Islet of Langerhans (tissue), 1 donor: Measurements from ENCODE around the gene PIK3CB.
"Not testable (repeated sequence)": the region's sequence is repeated elsewhere in the genome, so short reads cannot be mapped to it uniquely, and the experiment has no call there.

Experiments
- FAIRE-seq: peaks from one replicate; lab custom pipeline; 2011; peaks lifted over from hg19 to GRCh38; lab: Jason Lieb, UNC

PIK3CB gene

DNA sequence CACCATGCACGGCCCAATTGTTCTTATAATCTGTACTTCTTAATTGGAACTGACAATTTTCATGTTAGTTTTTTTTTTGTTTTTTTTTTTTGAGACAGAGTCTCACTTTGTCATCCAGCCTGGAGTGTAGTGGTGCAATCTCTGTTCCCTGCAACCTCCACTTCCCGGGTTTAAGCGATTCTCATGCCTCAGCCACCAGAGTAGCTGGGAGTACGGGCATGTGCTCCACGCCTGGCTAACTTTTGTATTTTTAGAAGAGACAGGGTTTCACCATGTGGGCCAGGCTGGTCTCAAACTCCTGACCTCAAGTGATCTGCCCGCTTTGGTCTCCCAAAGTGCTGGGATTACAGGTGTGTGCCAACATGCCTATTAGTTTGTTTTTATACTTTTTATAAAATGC, 153.8 kb downstream of the PIK3CB start:
- not testable (repeated sequence) for FAIRE-seq

DNA sequence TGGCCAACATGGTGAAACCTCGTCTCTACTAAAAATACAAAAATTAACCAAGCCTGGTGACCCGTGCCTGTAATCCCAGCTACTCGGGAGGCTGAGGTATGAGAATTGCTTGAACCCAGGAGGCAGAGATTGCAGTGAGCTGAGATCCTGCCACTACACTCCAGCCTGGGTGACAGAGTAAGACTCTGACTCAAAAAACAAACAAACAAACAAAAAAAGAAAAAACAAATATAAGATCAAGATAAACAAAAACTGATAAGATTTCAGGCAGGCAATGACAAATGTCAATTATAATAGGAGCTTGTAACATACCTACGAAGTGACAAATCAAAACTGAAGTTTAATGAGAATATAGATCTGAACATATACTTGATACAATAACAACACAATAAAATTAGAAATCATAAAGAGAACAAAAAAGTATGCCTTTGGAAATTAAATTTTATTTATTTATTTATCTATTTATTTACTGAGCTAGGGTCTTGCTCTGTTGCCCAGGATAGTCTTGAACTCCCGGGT, 155.8 kb downstream of the PIK3CB start:
- no peak for FAIRE-seq

DNA sequence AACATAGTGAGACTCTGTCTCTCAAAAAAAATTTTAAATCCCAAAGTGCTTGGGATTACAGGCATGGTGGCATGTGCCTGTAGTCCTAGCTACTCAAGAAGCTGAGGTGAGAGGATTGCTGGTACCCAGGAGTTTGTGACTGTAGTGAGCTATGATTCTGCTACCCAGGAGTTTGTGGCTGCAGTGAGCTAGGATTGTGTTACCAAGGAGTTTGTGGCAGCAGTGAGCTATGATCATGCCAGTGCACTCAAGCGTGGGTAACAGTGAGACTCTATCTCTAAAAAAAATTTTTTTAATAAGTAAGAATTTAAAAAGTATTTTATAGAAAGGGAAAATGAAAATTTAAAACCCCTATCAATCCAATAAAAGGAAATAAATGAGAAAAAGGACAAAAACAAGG, 156.6 kb downstream of the PIK3CB start:
- no peak for FAIRE-seq

DNA sequence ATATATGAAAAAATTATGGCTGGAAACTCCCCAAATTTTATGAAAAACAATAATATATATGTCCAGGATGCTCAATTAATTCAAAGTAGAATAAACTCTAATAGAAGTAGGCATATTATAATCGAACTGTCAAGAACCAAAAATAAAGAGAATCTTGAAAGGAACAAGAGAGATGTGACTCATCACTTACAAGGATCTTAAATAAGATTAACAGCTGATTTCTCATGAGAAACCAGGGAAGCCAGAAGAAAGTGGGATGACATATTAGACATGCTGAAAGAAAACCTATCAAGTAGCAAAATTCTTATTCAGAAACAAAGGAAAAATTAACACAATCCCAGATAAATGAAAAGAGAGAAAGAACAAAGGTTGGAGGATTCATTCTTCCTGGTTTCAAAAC, 159.3 kb downstream of the PIK3CB start:
- no peak for FAIRE-seq

DNA sequence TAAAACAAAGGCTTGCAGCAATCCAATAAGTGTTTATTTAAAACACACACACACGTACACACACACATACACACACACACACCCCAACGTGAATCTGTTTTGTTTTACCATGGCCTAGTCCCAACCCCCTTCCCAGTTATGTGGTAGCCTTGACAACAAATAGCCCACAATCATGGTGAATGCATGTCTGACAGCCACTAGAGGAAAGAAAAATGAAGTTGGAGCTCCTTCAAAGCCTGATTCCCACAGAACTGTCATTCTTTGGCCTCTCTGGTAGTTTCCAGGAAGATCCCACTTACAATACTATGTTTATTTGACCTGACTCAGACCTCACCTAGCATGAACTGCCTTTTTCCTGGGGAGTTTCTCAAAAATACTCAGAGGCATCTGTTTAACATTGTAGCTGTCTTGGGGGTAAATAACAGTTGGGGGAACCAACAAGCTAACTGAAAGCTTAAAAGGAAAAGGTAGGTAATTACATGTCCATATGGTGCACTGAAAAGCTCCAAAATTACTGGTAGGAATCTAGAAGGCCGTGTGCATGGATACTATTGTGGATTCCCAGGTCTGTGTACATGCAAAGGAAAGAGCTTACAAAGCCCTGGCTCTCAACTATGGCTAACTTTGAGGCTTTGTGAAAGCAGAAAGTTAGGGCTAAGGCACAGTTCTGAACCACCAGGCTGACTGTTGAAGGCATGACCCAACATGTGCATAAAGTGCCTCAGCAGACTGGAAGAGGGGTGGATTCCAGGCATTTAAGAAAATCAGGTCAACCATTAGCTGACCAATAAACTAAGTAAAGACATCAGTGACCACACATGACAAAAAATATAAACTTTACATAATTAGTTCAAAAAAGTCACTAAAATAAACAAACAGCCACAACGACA, 160.8 kb downstream of the PIK3CB start:
- no peak for FAIRE-seq

GRCh38 chr3:138670407-138670806, 164.3 kb downstream of the PIK3CB start:
- peak; percentile 30 for FAIRE-seq

DNA sequence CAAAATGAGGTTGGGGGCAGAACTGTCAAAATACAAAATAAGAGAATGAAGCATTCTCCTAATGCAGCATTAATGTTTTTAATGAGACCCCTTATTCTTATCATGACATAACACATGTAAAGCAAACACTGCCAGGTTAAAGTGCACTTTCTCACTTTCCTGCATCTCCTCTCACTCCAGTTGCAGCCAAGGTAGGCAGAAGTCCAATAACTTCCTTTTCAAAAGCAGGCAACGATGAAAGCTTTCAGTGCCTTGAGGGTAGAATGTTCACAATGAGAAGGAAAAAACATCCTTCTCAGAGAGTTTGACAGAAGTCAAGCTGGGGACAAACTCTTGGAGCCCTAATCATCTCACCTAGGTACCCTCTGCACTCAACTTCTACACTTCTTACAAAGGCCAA, 166.6 kb downstream of the PIK3CB start:
- no peak for FAIRE-seq

- FAIRE-seq: no peak
Observed at GRCh38 chr3:138657508-138657907, 177.2 kb downstream of the PIK3CB start.

DNA sequence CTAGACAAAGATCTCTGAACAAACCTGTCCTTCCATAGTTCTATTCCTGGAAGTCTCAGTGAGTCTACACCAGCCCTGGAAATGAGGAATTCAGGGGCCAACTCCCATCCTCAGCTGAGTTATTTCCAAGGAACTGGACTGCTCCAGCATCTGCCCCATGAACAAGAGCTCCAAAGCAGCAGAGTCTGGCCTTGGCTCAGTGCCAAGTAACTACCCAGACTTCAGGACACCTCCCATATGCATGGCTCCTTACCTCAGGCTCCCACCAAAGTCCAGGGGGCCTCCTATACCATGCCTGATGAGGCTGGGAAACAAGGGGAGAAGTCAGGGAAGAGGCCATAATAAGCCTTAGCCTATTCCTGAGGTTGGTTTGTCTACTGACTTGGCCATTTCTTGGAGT, 181.2 kb downstream of the PIK3CB start:
- FAIRE-seq: no peak

- no peak for FAIRE-seq
Observed at GRCh38 chr3:138649134-138649533, 185.6 kb downstream of the PIK3CB start.

GRCh38 chr3:138646513-138646912, 188.2 kb downstream of the PIK3CB start:
- no peak for FAIRE-seq

DNA sequence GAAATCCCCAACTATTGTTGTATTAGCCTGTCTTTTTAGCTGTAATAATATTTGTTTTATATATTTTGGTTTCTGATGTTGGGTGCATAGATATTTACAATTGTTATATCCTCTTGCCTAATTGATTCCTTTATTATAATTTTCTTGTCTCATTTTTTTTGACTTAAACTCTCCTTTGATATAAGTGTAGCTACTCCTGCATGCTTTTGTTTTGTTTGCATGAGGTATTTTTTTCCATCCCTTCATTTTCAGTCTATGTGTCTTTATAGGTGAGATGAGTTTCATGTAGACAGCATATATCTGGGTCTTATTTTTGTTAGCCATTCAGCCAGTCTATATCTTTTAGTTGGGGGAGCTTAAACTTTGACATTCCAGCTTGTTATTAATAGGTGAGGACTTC, 188.7 kb downstream of the PIK3CB start:
- FAIRE-seq: no peak

DNA sequence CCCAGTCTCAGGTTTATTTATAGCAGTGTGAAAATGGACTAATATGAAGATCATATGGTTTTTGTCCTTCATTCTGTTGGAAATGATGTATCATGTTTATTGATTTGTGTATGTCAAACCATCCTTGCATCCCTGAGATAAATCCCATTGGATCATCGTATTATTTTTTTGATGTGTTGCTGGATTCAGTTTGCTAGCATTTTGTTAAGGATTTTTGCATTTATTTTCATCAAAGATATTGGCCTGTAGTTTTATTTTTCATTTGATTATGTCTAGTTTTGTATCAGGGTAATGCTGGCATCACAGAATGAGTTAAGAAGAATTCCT, 191.8 kb downstream of the PIK3CB start:
- no peak for FAIRE-seq

- FAIRE-seq: no peak
Observed at GRCh38 chr3:138642226-138642926, 192.4 kb downstream of the PIK3CB start.

DNA sequence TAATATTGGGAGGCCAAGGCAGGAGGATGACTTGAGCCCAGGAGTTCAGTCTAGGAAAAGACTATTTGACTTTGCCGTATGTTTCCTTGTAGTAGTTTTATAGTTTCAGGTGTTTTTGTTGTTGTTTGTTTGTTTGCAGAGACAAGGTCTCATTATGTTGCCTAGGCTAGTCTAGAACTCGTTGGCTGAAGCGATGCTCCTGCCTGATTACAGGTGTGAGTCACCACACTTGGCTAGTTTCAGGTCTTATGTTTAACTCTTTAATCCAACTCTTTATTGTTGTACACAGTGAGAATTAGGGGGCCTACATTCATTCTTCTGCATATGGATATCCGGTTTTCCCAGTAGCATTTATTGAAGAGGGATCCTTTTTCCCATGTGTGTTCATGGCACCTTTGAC, 194.2 kb downstream of the PIK3CB start:
- no peak for FAIRE-seq

GRCh38 chr3:138638641-138639040, 196.1 kb downstream of the PIK3CB start:
- no peak for FAIRE-seq

GRCh38 chr3:138629526-138629925, 205.2 kb downstream of the PIK3CB start:
- no peak for FAIRE-seq

DNA sequence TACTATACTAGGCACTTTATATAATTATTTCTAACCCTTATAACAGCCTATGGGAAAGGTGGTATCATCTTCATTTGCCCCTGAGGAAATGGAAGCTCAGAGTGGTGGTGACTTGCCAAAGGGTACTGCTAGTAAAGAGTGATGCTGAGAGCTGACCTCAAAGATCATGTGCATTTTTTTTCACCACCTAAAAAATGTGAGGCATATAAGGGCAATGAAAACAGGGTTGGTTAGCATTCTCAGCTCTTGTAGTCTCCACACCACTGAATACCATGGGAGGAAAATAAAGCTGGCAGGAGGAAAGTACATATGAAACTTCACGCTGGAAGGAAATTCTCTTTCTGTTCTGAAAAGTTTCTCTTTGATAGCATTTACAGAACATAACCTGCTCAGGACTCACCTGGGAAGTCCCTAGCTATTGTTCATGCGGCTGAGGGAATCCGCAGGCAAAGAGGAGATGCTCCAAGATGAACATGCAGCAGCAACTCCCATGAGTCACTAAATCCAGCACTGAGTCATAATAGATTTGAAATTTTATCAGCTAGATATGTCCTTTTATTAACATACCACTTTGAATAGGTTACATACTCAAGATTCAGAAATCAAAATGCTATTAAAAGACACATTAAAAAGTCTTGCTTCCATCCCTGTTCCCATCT, 208.9 kb downstream of the PIK3CB start:
- FAIRE-seq: no peak

DNA sequence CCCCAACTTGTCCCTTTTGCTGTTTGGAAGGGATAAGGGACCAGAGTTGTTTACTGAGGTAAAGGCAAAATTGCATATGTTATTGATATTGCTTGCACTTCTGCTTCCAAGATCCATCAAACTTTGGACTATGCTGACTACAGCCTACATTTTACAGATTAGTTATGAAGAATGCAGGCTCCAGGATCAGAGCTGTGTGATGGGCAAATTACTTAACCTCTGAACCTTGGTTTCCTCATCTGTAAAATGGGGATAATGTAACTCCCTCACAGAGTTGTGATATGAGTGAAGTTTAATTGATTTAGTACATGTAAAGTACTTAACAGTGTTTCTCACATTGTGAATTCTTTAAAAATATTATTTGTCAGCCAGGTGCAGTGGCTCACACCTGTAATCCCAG, 210.2 kb downstream of the PIK3CB start:
- FAIRE-seq: no peak

- FAIRE-seq: no peak
Observed at GRCh38 chr3:138620431-138620830, 214.3 kb downstream of the PIK3CB start.

DNA sequence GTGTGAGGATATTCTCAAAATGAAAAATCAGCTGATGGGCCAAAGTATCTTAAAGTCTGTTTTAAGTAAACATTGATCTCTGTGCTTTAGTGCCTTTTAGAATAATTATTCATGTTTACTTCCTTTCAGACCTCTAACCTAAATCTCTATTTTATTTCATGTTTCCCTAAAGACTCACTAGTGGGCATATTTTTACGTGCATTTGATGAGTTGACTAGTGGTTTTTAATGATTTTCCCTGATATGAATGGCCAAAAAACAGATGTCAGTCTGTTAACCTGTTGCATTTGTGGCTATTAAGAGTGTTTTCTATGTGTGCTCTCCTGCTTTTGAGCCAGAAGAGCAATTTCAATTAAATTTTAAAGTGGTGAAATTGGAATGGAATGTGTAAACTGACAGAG, 219.3 kb downstream of the PIK3CB start:
- FAIRE-seq: no peak

GRCh38 chr3:138609898-138610266, 224.8 kb downstream of the PIK3CB start:
- FAIRE-seq: no peak
